Neural progenitor cell (in vitro differentiated cells): ENCODE results near the gene NPB. TPM values are rescaled to one million over a fixed set of nuclear protein-coding genes. Genes with fewer than 3 reads are reported as not detected.

Source experiments
- DNase-seq: peaks from one replicate; pipeline ENCODE4 v3.0.0-alpha.2; 2016; ENCODE audit warnings: low spot score
- H2AFZ ChIP-seq: fragments of 200-600 bp; sonication (generic); replicated peaks from 2 replicates; pipeline ENCODE4 v1.6.1; 2016; ENCODE audit warnings: antibody characterized with exemption
- H3F3A ChIP-seq: fragments of 200-600 bp; sonication (generic); 2 replicates; pipeline ENCODE4 v1.6.1; 2016; ENCODE audit warnings: antibody characterized with exemption, low read depth
- H3K27ac ChIP-seq: fragments of 200-600 bp; sonication (generic); 2 replicates; pipeline ENCODE4 v1.5.1; 2016; ENCODE audit warnings: mild to moderate bottlenecking
- H3K27me3 ChIP-seq: fragments of 200-600 bp; sonication (generic); 2 replicates; pipeline ENCODE4 v1.6.1; 2016; ENCODE audit warnings: mild to moderate bottlenecking, moderate library complexity
- H3K36me3 ChIP-seq: fragments of 200-600 bp; sonication (generic); 2 replicates; pipeline ENCODE4 v1.5.1; 2016
- H3K4me1 ChIP-seq: fragments of 200-600 bp; sonication (generic); 2 replicates; pipeline ENCODE4 v1.6.1; 2016; ENCODE audit warnings: mixed run types
- H3K4me2 ChIP-seq: fragments of 200-600 bp; sonication (generic); 2 replicates; pipeline ENCODE4 v1.6.1; 2016
- H3K4me3 ChIP-seq: fragments of 200-600 bp; sonication (generic); 2 replicates; pipeline ENCODE4 v1.5.1; 2016
- H3K79me2 ChIP-seq: fragments of 200-600 bp; sonication (generic); 2 replicates; pipeline ENCODE4 v1.6.1; 2016; ENCODE audit warnings: low read depth
- H3K9ac ChIP-seq: fragments of 200-600 bp; sonication (generic); 2 replicates; pipeline ENCODE4 v1.6.1; 2016
- H3K9me3 ChIP-seq: fragments of 200-600 bp; sonication (generic); 2 replicates; pipeline ENCODE4 v1.5.1; 2016; ENCODE audit warnings: low read depth
- H4K20me1 ChIP-seq: fragments of 200-600 bp; sonication (generic); 2 replicates; pipeline ENCODE4 v1.6.1; 2016; ENCODE audit warnings: low read depth
- H3K27ac Mint-ChIP-seq: 3 replicates; pipeline ENCODE4 v1.8.0; 2021; ENCODE audit warnings: mixed read lengths
- H3K27me3 Mint-ChIP-seq: 2 replicates; pipeline ENCODE4 v1.8.0; 2022; ENCODE audit warnings: low read depth, mild to moderate bottlenecking, inconsistent platforms, moderate library complexity, mixed read lengths; ENCODE audit not compliant: insufficient read depth
- H3K36me3 Mint-ChIP-seq: 3 replicates; pipeline ENCODE4 v1.8.0; 2021; ENCODE audit warnings: mixed read lengths
- H3K4me1 Mint-ChIP-seq: 3 replicates; pipeline ENCODE4 v1.8.0; 2021; ENCODE audit warnings: mixed read lengths
- H3K4me3 Mint-ChIP-seq: 3 replicates; pipeline ENCODE4 v1.8.0; 2021; ENCODE audit warnings: mild to moderate bottlenecking, moderate library complexity, mixed read lengths
- H3K9me3 Mint-ChIP-seq: 3 replicates; pipeline ENCODE4 v1.8.0; 2020; ENCODE audit warnings: mixed read lengths
- CTCF ChIP-seq: fragments of 200-600 bp; sonication (generic); IDR thresholded peaks from 2 replicates; pipeline ENCODE4 v1.5.1; 2017; ENCODE audit warnings: antibody characterized with exemption, mild to moderate bottlenecking
- EZH2 ChIP-seq: fragments of 200-600 bp; sonication (generic); IDR thresholded peaks from 2 replicates; pipeline ENCODE4 v1.6.1; 2017; ENCODE audit warnings: antibody characterized with exemption, mild to moderate bottlenecking, moderate library complexity
- EZH2phosphoT487 ChIP-seq: fragments of 200-600 bp; sonication (generic); IDR thresholded peaks from 2 replicates; pipeline ENCODE4 v1.6.1; 2017; ENCODE audit warnings: antibody characterized with exemption
- total RNA-seq: library from RNA; depleted of rRNA; stranded (reverse); fragments of >200 nt; gene quantifications from 2 replicates; pipeline ENCODE4 v1.2.3, GENCODE V29; 2015; ENCODE audit warnings: low replicate concordance

The NPB gene
- total RNA-seq, 1 donor from 2014 or later, result not detected

- Histone ChIP-seq H3F3A (peaks cover 63% of the 10 kb centered on the region), H2AFZ (no peak overlapping the region), H3K27me3 (no peaks in the 10 kb centered on the region), H3K9me3 (no peaks in the 10 kb centered on the region), H3K79me2 (peaks cover 42% of the 10 kb centered on the region), H3K4me1 (peaks cover 9% of the 10 kb centered on the region), H4K20me1 (peaks cover 50% of the 10 kb centered on the region), H3K9ac (no peak overlapping the region), H3K4me3 (no peak overlapping the region), H3K36me3 (no peaks in the 10 kb centered on the region), H3K27ac (no peak overlapping the region), H3K4me2 (no peak overlapping the region)
- Mint-ChIP-seq H3K4me1 (peaks cover 16% of the 10 kb centered on the region), H3K9me3 (no peaks in the 10 kb centered on the region), H3K36me3 (peaks cover 6% of the 10 kb centered on the region), H3K27ac (no peak overlapping the region), H3K27me3 (peaks cover 11% of the 10 kb centered on the region), H3K4me3 (peak overlapping the region; percentile 38)
- TF ChIP-seq CTCF (no peak), EZH2 (no peak), EZH2phosphoT487 (no peak)
- no peak for DNase-seq
These were observed 36.7 kb upstream of the NPB start for GRCh38 chr17:81865358-81865732.

- no peaks in the 10 kb centered on the region for H3K9me3 ChIP-seq
- Mint-ChIP-seq H3K4me3 (peak overlapping the region; percentile 38), H3K36me3 (peaks cover 6% of the 10 kb centered on the region), H3K9me3 (no peaks in the 10 kb centered on the region), H3K27ac (no peak overlapping the region), H3K27me3 (peaks cover 10% of the 10 kb centered on the region), H3K4me1 (peaks cover 14% of the 10 kb centered on the region)
- H3F3A ChIP-seq, result peaks cover 65% of the 10 kb centered on the region
- peaks cover 46% of the 10 kb centered on the region for H3K79me2 ChIP-seq
- no peak overlapping the region for H2AFZ ChIP-seq
- H3K27ac ChIP-seq, result no peak overlapping the region
- H3K4me2 ChIP-seq, result no peak overlapping the region
- peaks cover 52% of the 10 kb centered on the region for H4K20me1 ChIP-seq
- H3K27me3 ChIP-seq, result no peaks in the 10 kb centered on the region
- no peak for TF ChIP-seq CTCF
- no peak for TF ChIP-seq EZH2phosphoT487
- no peak for TF ChIP-seq EZH2
- H3K4me1 ChIP-seq, result peaks cover 9% of the 10 kb centered on the region
- H3K4me3 ChIP-seq, result no peak overlapping the region
- no peak overlapping the region for H3K9ac ChIP-seq
- no peak for DNase-seq
- H3K36me3 ChIP-seq, result no peaks in the 10 kb centered on the region
These were observed 36.2 kb upstream of the NPB start for GRCh38 chr17:81865733-81866439.

- Histone ChIP-seq H3K4me2 (no peak overlapping the region), H3F3A (peaks cover 59% of the 10 kb centered on the region), H3K9me3 (no peaks in the 10 kb centered on the region), H3K79me2 (peaks cover 45% of the 10 kb centered on the region), H3K4me1 (peaks cover 9% of the 10 kb centered on the region), H3K27ac (peak overlapping the region; percentile 39), H2AFZ (no peak overlapping the region), H3K36me3 (no peaks in the 10 kb centered on the region), H3K4me3 (no peak overlapping the region), H3K9ac (no peak overlapping the region), H3K27me3 (no peaks in the 10 kb centered on the region), H4K20me1 (peaks cover 52% of the 10 kb centered on the region)
- H3K4me3 Mint-ChIP-seq, result no peak overlapping the region
- no peaks in the 10 kb centered on the region for H3K9me3 Mint-ChIP-seq
- no peak overlapping the region for H3K27ac Mint-ChIP-seq
- DNase-seq, result no peak
- TF ChIP-seq EZH2phosphoT487, result no peak
- no peak for TF ChIP-seq EZH2
- TF ChIP-seq CTCF, result no peak
- H3K4me1 Mint-ChIP-seq, result peaks cover 14% of the 10 kb centered on the region
- H3K36me3 Mint-ChIP-seq, result peaks cover 6% of the 10 kb centered on the region
- H3K27me3 Mint-ChIP-seq, result peaks cover 7% of the 10 kb centered on the region
These were observed 35.4 kb upstream of the NPB start for GRCh38 chr17:81866440-81867169.
